Measurements from ENCODE around the gene BCL6.

The BCL6 gene

GRCh38 chr3:187725653-187726370 is 19.5 kb downstream of the BCL6 start:
- TF ChIP-seq GATA1 (IDR thresholded peaks at IDR 0.05; ENCODE audit: low read depth, low read length), result no peak
- TF ChIP-seq POLR2A (IDR thresholded peaks at IDR 0.05; ENCODE audit: low read length), result no peak
- DNase-seq, result no peak

- no peak for DNase-seq
- no peak for TF ChIP-seq GATA1 (IDR thresholded peaks at IDR 0.05; ENCODE audit: low read depth, low read length)
- no peak for TF ChIP-seq POLR2A (IDR thresholded peaks at IDR 0.05; ENCODE audit: low read length)
Observed at GRCh38 chr3:187725224-187725623, 20.0 kb downstream of the BCL6 start.

GRCh38 chr3:187722206-187722612 is 23.1 kb downstream of the BCL6 start:
- TF ChIP-seq POLR2A (IDR thresholded peaks at IDR 0.05; ENCODE audit: low read length), result no peak
- TF ChIP-seq GATA1 (IDR thresholded peaks at IDR 0.05; ENCODE audit: low read depth, low read length), result no peak
- DNase-seq, result no peak

GRCh38 chr3:187721055-187721454 is 24.2 kb downstream of the BCL6 start:
- no peak for DNase-seq
- TF ChIP-seq GATA1 (IDR thresholded peaks at IDR 0.05; ENCODE audit: low read depth, low read length), result no peak
- TF ChIP-seq POLR2A (IDR thresholded peaks at IDR 0.05; ENCODE audit: low read length), result no peak

GRCh38 chr3:187720337-187720670 is 25.0 kb downstream of the BCL6 start:
- TF ChIP-seq GATA1 (IDR thresholded peaks at IDR 0.05; ENCODE audit: low read depth, low read length) (no peak), POLR2A (IDR thresholded peaks at IDR 0.05; ENCODE audit: low read length) (no peak)

GRCh38 chr3:187719628-187720336 is 25.5 kb downstream of the BCL6 start:
- TF ChIP-seq GATA1 (IDR thresholded peaks at IDR 0.05; ENCODE audit: low read depth, low read length) (no peak), POLR2A (IDR thresholded peaks at IDR 0.05; ENCODE audit: low read length) (no peak)
- no peak for DNase-seq

More at GRCh38 chr3:187720337-187720670, 25.0 kb downstream of the BCL6 start:
- no peak for DNase-seq

- DNase-seq, result no peak
- TF ChIP-seq GATA1 (IDR thresholded peaks at IDR 0.05; ENCODE audit: low read depth, low read length), result no peak
- no peak for TF ChIP-seq POLR2A (IDR thresholded peaks at IDR 0.05; ENCODE audit: low read length)
Observed at GRCh38 chr3:187718802-187719201, 26.5 kb downstream of the BCL6 start.

GRCh38 chr3:187717572-187717971 is 27.7 kb downstream of the BCL6 start:
- TF ChIP-seq GATA1 (IDR thresholded peaks at IDR 0.05; ENCODE audit: low read depth, low read length) (no peak), POLR2A (IDR thresholded peaks at IDR 0.05; ENCODE audit: low read length) (no peak)
- no peak for DNase-seq

- TF ChIP-seq GATA1 (IDR thresholded peaks at IDR 0.05; ENCODE audit: low read depth, low read length) (no peak), POLR2A (IDR thresholded peaks at IDR 0.05; ENCODE audit: low read length) (no peak)
- peak; percentile 47 to 77 for DNase-seq
Observed at GRCh38 chr3:187714404-187714979, 30.8 kb downstream of the BCL6 start.

- TF ChIP-seq GATA1 (IDR thresholded peaks at IDR 0.05; ENCODE audit: low read depth, low read length) (no peak), POLR2A (IDR thresholded peaks at IDR 0.05; ENCODE audit: low read length) (no peak)
- DNase-seq, result peak; percentile 55 to 57
Observed at GRCh38 chr3:187713504-187713903, 31.8 kb downstream of the BCL6 start.

- TF ChIP-seq POLR2A (IDR thresholded peaks at IDR 0.05; ENCODE audit: low read length), result no peak
- no peak for TF ChIP-seq GATA1 (IDR thresholded peaks at IDR 0.05; ENCODE audit: low read depth, low read length)
- DNase-seq, result no peak
Observed at GRCh38 chr3:187709155-187709554, 36.1 kb downstream of the BCL6 start.

GRCh38 chr3:187708696-187709095 is 36.6 kb downstream of the BCL6 start:
- DNase-seq, result no peak
- TF ChIP-seq GATA1 (IDR thresholded peaks at IDR 0.05; ENCODE audit: low read depth, low read length) (no peak), POLR2A (IDR thresholded peaks at IDR 0.05; ENCODE audit: low read length) (no peak)

- TF ChIP-seq POLR2A (IDR thresholded peaks at IDR 0.05; ENCODE audit: low read length) (no peak), GATA1 (IDR thresholded peaks at IDR 0.05; ENCODE audit: low read depth, low read length) (no peak)
Observed at GRCh38 chr3:187706971-187707370, 38.3 kb downstream of the BCL6 start.

GRCh38 chr3:187705164-187705563 is 40.1 kb downstream of the BCL6 start:
- no peak for DNase-seq
- no peak for TF ChIP-seq GATA1 (IDR thresholded peaks at IDR 0.05; ENCODE audit: low read depth, low read length)
- no peak for TF ChIP-seq POLR2A (IDR thresholded peaks at IDR 0.05; ENCODE audit: low read length)

More at GRCh38 chr3:187706971-187707370, 38.3 kb downstream of the BCL6 start:
- DNase-seq, result no peak

Data from erythroblast (primary cell).